HAP-1 (cell line): ENCODE data around the gene FOXP1.
A peak's percentile ranks its signal among the peaks of the same experiment; 100 is the strongest.

Experiments used
- DNase-seq, 2 experiments: peaks; one replicate each; pipeline ENCODE4 v3.0.0-alpha.2; 2016 to 2020; ENCODE audit warnings: low spot score in 2 of 2
- H3K27me3 ChIP-seq: fragments of 250-450 bp; sonication (Bioruptor Pico); 2 replicates; pipeline ENCODE4 v1.5.1; 2020; ENCODE audit warnings: low read depth, mild to moderate bottlenecking, moderate library complexity
- H3K36me3 ChIP-seq: fragments of 250-450 bp; sonication (Bioruptor Pico); replicated peaks from 2 replicates; pipeline ENCODE4 v1.5.1; 2020; ENCODE audit warnings: mild to moderate bottlenecking
- H3K4me1 ChIP-seq: fragments of 250-450 bp; sonication (Bioruptor Pico); 2 replicates; pipeline ENCODE4 v1.5.1; 2020; ENCODE audit warnings: mild to moderate bottlenecking
- H3K4me3 ChIP-seq: fragments of 250-450 bp; sonication (Bioruptor Pico); 2 replicates; pipeline ENCODE4 v1.5.1; 2020; ENCODE audit warnings: mild to moderate bottlenecking, moderate library complexity
- H3K9me3 ChIP-seq: fragments of 250-450 bp; sonication (Bioruptor Pico); 2 replicates; pipeline ENCODE4 v1.5.1; 2020; ENCODE audit warnings: mild to moderate bottlenecking, moderate library complexity
- in situ Hi-C: fragments of 300-500 bp; cut with MboI; formaldehyde crosslinking; loops from 3 replicates; pipeline ENCODE4 v1.14.3; 2020; ENCODE audit warnings: low sequenced_read_pairs, inconsistent platforms, mixed read lengths

Gene FOXP1

GRCh38 chr3:71189480-71189879 lies 394.0 kb downstream of the FOXP1 start:
- no peaks in the 10 kb centered on the region for H3K36me3 ChIP-seq
- in situ Hi-C loops, result no loop called here
- H3K9me3 ChIP-seq, result no peaks in the 10 kb centered on the region
- DNase-seq, result no peak
- H3K4me3 ChIP-seq, result no peak overlapping the region
- peaks cover 14% of the 10 kb centered on the region for H3K4me1 ChIP-seq
- no peaks in the 10 kb centered on the region for H3K27me3 ChIP-seq

- in situ Hi-C loops, result no loop called here
- Histone ChIP-seq H3K9me3 (no peaks in the 10 kb centered on the region), H3K27me3 (no peaks in the 10 kb centered on the region), H3K4me3 (no peak overlapping the region), H3K4me1 (peaks cover 26% of the 10 kb centered on the region), H3K36me3 (no peaks in the 10 kb centered on the region)
- DNase-seq, result no peak
These were observed 395.8 kb downstream of the FOXP1 start for GRCh38 chr3:71187715-71188114.

GRCh38 chr3:71186801-71187200 lies 396.7 kb downstream of the FOXP1 start:
- H3K9me3 ChIP-seq, result no peaks in the 10 kb centered on the region
- H3K36me3 ChIP-seq, result no peaks in the 10 kb centered on the region
- H3K27me3 ChIP-seq, result no peaks in the 10 kb centered on the region
- in situ Hi-C loops, result no loop called here
- no peak for DNase-seq
- H3K4me1 ChIP-seq, result peaks cover 26% of the 10 kb centered on the region
- H3K4me3 ChIP-seq, result no peak overlapping the region

GRCh38 chr3:71185733-71186455 lies 397.6 kb downstream of the FOXP1 start:
- Histone ChIP-seq H3K4me1 (peaks cover 23% of the 10 kb centered on the region), H3K4me3 (no peak overlapping the region), H3K27me3 (no peaks in the 10 kb centered on the region), H3K9me3 (no peaks in the 10 kb centered on the region), H3K36me3 (no peaks in the 10 kb centered on the region)
- in situ Hi-C loops, result no loop called here
- no peak for DNase-seq

- in situ Hi-C loops, result no loop called here
- Histone ChIP-seq H3K4me1 (peaks cover 21% of the 10 kb centered on the region), H3K36me3 (no peaks in the 10 kb centered on the region), H3K27me3 (no peaks in the 10 kb centered on the region), H3K9me3 (no peaks in the 10 kb centered on the region), H3K4me3 (no peak overlapping the region)
- DNase-seq, result peak in 1 of 2 experiments; percentile 50
These were observed 399.3 kb downstream of the FOXP1 start for GRCh38 chr3:71184252-71184651.

- Histone ChIP-seq H3K4me3 (no peak overlapping the region), H3K9me3 (no peaks in the 10 kb centered on the region), H3K36me3 (no peaks in the 10 kb centered on the region), H3K27me3 (no peaks in the 10 kb centered on the region), H3K4me1 (peaks cover 14% of the 10 kb centered on the region)
- in situ Hi-C loops, result no loop called here
- peak in 1 of 2 experiments; percentile 15 for DNase-seq
These were observed 400.0 kb downstream of the FOXP1 start for GRCh38 chr3:71183549-71183948.

- DNase-seq, result no peak
- Histone ChIP-seq H3K9me3 (no peaks in the 10 kb centered on the region), H3K4me1 (peaks cover 14% of the 10 kb centered on the region), H3K36me3 (no peaks in the 10 kb centered on the region), H3K27me3 (no peaks in the 10 kb centered on the region), H3K4me3 (no peak overlapping the region)
- in situ Hi-C loops, result no loop called here
These were observed 403.0 kb downstream of the FOXP1 start for GRCh38 chr3:71180524-71180923.

- no peaks in the 10 kb centered on the region for H3K4me1 ChIP-seq
- no peak overlapping the region for H3K4me3 ChIP-seq
- H3K27me3 ChIP-seq, result no peaks in the 10 kb centered on the region
- DNase-seq, result no peak
- H3K9me3 ChIP-seq, result no peaks in the 10 kb centered on the region
- in situ Hi-C loops, result no loop called here
- H3K36me3 ChIP-seq, result no peaks in the 10 kb centered on the region
These were observed 406.2 kb downstream of the FOXP1 start for GRCh38 chr3:71177375-71177774.

- in situ Hi-C loops, result no loop called here
- Histone ChIP-seq H3K4me3 (no peak overlapping the region), H3K4me1 (no peaks in the 10 kb centered on the region), H3K27me3 (no peaks in the 10 kb centered on the region), H3K36me3 (no peaks in the 10 kb centered on the region), H3K9me3 (no peaks in the 10 kb centered on the region)
- no peak for DNase-seq
These were observed 407.2 kb downstream of the FOXP1 start for GRCh38 chr3:71176366-71176765.

GRCh38 chr3:71175691-71176365 lies 407.7 kb downstream of the FOXP1 start:
- in situ Hi-C loops, result no loop called here
- H3K4me1 ChIP-seq, result no peaks in the 10 kb centered on the region
- no peak overlapping the region for H3K4me3 ChIP-seq
- no peaks in the 10 kb centered on the region for H3K36me3 ChIP-seq
- no peaks in the 10 kb centered on the region for H3K27me3 ChIP-seq
- no peak for DNase-seq
- no peaks in the 10 kb centered on the region for H3K9me3 ChIP-seq

- H3K9me3 ChIP-seq, result no peaks in the 10 kb centered on the region
- H3K4me1 ChIP-seq, result no peaks in the 10 kb centered on the region
- no peaks in the 10 kb centered on the region for H3K36me3 ChIP-seq
- in situ Hi-C loops, result no loop called here
- DNase-seq, result no peak
- H3K27me3 ChIP-seq, result no peaks in the 10 kb centered on the region
- no peak overlapping the region for H3K4me3 ChIP-seq
These were observed 410.6 kb downstream of the FOXP1 start for GRCh38 chr3:71172951-71173350.

GRCh38 chr3:71172189-71172588 lies 411.3 kb downstream of the FOXP1 start:
- in situ Hi-C loops, result no loop called here
- Histone ChIP-seq H3K4me1 (no peaks in the 10 kb centered on the region), H3K9me3 (no peaks in the 10 kb centered on the region), H3K36me3 (no peaks in the 10 kb centered on the region), H3K27me3 (no peaks in the 10 kb centered on the region), H3K4me3 (no peak overlapping the region)
- no peak for DNase-seq

GRCh38 chr3:71171247-71171646 lies 412.3 kb downstream of the FOXP1 start:
- Histone ChIP-seq H3K4me1 (peaks cover 6% of the 10 kb centered on the region), H3K36me3 (no peaks in the 10 kb centered on the region), H3K4me3 (no peak overlapping the region), H3K27me3 (no peaks in the 10 kb centered on the region), H3K9me3 (no peaks in the 10 kb centered on the region)
- no peak for DNase-seq
- in situ Hi-C loops, result no loop called here

- in situ Hi-C loops, result no loop called here
- H3K36me3 ChIP-seq, result no peaks in the 10 kb centered on the region
- H3K9me3 ChIP-seq, result no peaks in the 10 kb centered on the region
- no peak for DNase-seq
- no peak overlapping the region for H3K4me3 ChIP-seq
- H3K4me1 ChIP-seq, result peaks cover 7% of the 10 kb centered on the region
- no peaks in the 10 kb centered on the region for H3K27me3 ChIP-seq
These were observed 414.6 kb downstream of the FOXP1 start for GRCh38 chr3:71168880-71169411.
